ENCODE measurements around the gene RNASEH1.

Gene RNASEH1

DNA sequence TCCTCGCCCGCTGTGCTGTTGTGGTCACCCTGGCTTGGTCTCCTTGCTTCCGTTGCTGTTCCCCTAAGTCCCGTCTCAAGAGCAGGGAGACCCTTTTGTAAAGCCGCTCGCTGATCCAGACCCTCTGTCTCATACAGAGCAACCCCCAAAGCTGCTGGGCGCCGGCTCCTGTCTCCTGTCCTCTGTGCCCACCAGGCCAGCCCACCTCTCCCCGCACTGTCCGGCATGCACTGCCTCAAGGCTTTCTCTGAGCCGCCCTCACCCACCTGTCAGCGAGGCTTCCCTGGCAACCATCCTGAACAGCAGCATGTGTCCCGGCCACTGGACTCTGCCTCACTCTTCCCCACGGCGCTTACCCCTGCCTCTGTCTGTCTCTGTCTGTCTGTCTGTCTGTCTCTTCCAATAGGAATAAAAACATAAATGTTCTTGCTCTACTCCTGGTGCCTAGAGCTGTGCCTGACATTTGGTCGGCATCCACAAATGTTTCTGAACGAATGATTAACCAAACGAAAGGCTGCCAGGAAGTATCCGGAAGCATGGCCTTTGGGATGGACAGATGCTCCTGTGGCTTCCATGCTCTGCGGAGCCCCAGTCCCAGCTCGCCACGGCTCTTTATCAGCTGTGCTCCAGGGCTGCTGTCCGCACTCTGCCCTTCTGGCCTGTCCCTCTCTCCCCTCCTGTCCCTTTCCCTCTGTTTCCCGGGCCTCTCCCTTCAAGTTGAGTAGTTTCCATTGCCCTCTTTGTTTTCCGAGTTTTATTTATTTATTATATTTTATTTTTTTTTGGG is 44.6 kb upstream of the RNASEH1 start:
- DNase-seq (ENCODE audit: low spot score) = no peak
- TF ChIP-seq, protein P1, sequence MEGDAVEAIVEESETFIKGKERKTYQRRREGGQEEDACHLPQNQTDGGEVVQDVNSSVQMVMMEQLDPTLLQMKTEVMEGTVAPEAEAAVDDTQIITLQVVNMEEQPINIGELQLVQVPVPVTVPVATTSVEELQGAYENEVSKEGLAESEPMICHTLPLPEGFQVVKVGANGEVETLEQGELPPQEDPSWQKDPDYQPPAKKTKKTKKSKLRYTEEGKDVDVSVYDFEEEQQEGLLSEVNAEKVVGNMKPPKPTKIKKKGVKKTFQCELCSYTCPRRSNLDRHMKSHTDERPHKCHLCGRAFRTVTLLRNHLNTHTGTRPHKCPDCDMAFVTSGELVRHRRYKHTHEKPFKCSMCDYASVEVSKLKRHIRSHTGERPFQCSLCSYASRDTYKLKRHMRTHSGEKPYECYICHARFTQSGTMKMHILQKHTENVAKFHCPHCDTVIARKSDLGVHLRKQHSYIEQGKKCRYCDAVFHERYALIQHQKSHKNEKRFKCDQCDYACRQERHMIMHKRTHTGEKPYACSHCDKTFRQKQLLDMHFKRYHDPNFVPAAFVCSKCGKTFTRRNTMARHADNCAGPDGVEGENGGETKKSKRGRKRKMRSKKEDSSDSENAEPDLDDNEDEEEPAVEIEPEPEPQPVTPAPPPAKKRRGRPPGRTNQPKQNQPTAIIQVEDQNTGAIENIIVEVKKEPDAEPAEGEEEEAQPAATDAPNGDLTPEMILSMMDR (IDR thresholded peaks at IDR 0.05; ENCODE audit: extremely low read depth, missing control alignments) = no peak

DNA sequence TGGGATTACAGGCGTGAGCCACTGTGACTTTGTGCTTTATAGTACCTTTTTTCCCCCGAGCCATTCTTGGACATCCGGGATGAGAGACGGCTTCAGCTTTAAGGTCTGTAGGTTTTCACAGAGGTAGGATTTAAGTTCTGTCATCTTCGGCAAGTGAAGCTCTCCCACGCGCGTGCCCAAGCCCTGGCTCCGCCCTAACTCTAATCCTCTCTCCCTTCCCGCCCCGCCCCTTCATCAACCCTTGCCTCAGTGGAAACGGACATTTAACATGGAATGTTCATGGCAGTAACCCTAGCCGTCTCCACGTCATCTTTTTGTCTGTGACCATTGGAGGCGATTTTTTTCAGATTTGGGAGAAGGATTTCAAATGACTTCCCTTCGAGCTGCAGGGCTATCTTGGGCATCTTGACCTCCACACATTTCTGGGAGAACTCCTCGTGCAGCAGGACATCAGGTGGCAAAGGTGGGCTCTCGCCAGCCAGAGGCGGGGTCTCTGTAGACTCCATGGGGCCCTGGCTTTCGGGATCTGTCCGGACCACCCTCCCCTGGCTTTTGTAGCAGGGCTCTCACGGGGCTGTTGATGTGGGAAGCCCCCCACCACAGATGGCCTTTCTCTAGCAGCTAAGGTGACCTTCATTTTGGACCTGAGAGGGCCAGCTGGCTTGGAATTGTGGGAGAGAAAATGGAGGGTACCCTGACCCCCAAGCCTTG is 43.6 kb upstream of the RNASEH1 start:
- TF ChIP-seq, protein P1 (IDR thresholded peaks at IDR 0.05; ENCODE audit: extremely low read depth, missing control alignments) = no peak
- no peak for DNase-seq (ENCODE audit: low spot score)

DNA sequence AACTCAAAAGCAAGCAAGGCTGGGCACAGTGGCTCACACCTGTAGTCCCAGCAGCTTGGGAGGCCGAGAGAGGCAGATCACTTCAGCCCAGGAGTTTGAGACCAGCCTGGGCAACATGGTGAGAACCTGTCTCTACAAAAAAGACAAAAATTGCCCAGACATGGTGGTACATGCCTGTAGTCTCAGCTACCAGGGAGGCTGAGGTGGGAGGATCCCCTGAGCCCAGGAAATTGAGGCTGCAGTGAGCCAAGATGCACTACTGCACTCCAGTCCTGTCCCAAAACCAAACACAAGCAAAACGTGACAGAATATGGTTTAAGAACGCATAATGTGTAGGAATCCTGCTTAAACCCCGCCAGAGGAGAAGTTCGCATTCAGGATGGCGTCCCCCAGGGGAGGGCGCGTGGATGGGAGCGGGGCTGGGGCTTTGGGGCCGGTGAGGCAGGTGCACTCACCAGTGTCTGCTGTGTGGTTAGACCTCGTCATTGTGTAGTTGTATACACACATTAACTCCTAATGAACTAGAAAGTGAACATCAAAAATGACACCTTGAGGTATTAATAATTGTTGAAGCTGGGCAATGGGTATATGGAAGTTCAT is 42.2 kb upstream of the RNASEH1 start:
- DNase-seq (ENCODE audit: low spot score) = no peak

DNA sequence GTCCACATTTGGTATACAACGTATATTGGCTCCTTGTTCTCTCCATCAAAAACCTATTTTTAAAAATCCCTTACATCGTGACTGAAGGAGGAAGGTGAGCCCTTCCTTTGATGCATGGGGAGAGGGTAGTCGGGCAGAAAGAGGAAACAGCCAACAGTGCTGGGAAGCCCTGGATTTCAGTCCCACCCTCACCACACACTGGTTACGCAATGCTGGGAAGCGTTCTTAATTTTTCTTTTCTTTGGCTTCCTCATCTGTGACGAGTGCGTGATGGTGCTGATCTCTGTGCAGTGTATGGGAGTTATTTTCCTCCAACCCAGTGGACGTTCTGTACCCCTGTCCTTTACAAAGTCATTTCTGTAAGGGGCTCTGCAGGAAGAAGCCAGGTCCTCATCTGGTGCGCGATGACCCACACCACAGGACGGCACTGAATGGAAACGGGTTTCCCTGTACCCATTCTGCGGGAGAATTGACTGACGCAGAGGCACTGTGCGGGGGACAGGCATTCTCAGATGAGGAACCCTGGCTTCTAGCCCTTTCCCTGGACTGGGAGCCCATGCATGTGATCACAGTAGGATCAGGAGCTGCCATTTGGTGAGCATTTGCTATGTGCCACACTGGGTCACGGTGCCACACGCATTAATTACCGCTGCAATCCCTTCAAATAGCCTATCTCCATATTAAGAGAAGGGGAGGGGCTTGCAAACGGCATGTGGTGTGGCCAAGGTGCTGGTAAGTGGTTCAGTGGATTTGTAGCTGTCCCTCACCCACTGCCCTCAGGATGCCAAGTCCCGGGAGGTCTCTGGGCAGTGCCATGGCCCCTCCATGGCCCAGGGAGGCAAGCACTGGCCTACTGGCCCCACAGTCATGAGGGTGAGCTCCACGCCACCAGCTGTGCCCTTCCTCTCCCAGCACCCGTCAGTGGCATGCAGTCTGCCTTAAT is 41.0 kb upstream of the RNASEH1 start:
- DNase-seq (ENCODE audit: low spot score) = no peak
- TF ChIP-seq, protein P1 (IDR thresholded peaks at IDR 0.05; ENCODE audit: extremely low read depth, missing control alignments) = no peak

More for the DNA sequence above, 42.2 kb upstream of the RNASEH1 start:
- TF ChIP-seq, protein P1 (IDR thresholded peaks at IDR 0.05; ENCODE audit: extremely low read depth, missing control alignments) = no peak

DNA sequence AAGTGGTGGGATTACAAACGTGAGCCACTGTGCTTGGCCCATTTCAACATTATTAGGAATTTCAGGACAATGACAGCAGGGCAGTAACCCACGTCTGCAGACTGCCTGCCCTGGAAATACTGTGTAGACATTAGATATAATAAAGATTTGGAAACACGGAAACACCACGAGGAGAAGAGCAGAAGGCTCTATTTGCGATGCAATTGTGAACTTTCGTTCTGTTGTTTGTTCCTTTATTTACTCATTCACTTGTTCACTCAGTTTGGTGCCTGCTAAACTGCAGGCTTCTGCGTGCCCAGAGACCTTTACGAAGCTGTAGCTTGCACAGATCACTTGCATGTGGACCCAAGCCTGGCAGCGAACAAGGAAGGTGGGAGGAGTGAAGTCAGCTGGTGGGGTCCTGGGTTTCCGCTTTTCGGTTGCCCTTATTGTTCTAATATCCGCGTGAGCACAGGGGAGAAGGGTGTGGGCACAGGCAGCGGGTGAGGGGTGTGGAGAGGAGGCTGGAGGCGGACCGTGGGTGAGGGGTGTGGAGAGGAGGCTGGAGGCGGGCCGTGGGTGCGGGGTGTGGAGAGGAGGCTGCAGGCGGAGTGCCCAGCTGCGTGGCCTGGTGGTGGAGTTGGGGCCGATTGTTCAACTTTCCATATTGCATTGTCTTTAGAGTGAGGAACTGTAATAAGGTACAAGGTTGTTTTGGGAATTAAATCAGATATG is 40.2 kb upstream of the RNASEH1 start:
- TF ChIP-seq, protein P1 (IDR thresholded peaks at IDR 0.05; ENCODE audit: extremely low read depth, missing control alignments) = no peak
- no peak for DNase-seq (ENCODE audit: low spot score)

DNA sequence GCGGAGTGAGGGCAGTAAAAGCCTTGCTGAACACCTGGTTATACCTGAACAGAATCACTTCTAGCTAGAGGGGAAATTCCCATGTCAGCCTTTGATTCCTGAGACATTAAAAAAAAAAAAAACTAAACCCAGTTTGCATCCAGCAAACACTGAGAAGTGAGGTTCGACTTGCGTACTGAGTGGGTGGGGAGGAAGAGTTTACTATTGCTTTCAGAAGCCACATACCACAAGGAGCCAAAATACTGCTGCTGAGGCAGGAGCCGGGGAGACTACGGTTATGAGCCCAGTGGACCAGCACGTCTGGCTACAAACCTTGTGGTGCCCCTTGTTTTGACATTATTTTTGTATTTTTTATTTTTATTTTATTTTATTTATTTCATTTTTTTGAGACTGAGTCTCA is 39.4 kb upstream of the RNASEH1 start:
- TF ChIP-seq, protein P1 (IDR thresholded peaks at IDR 0.05; ENCODE audit: extremely low read depth, missing control alignments) = no peak
- peak; percentile 69 for DNase-seq (ENCODE audit: low spot score)

Measured in GM20000 (cell line).